GM21423 (cell line): ENCODE data around the gene NLGN4X.
"Not testable (repeated sequence)": the region's sequence is repeated elsewhere in the genome, so short reads cannot be mapped to it uniquely, and the experiment has no call there.

Source experiments
- ATAC-seq: cut with Tn5 transposase; IDR thresholded peaks from one replicate; pipeline ENCODE4 v1.9.1; 2021; ENCODE audit warnings: mild to moderate bottlenecking, moderate library complexity; ENCODE audit not compliant: unreplicated experiment

Gene NLGN4X

DNA sequence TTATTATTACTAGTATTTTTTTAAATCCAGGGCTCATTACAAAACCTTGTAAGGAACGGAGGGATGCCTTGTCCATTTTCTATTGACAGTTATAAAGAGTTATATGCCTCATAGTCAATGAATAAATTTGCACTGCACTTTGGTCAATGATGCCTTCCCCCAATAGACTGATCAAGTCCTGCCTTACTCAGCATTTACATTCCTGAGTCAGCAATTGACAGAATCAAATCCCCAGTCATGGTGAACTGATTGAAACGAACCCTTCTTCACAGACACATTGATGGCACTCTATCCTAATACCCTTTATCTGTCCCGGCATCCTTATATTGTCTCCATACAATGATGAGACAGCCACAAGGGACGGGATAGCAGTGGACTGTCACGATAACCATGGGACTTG lies 213.2 kb downstream of the NLGN4X start:
- no peak for ATAC-seq

DNA sequence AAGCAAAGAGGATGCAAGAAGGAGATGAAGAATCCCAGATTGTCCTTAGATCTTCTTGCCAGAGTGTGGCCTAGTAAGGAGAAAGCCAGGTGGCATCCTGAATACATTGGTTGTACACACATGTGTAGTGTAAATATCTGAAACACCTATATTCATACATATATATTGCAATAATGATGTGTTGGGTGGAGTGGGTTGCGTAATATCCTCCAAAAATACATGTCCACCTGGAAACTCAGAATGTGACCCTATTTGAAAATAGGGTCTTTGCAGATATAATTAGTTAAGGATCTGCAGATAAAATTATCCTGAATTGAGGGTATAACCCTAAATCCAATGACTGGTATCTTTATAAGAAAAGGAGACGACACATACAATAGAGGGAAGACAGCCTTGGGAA lies 216.3 kb downstream of the NLGN4X start:
- ATAC-seq, result no peak

DNA sequence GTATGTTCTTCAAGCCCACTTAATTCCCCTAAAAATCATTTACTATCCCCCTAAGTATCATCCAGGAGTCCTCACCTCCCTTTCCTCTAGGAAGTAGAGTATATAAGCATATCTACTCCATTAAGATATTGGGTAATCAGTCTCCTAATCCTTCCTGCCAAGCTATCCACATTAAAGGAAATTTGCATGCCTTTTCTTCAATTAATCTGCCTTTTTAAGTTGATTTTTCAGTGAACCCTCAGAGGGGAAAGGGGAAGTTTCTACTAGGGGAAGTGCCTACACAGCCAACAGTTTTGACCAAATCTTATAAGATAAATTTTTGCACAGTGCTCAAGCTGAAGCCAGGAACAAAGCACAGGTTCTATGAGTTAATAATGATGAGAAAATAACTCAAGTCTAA lies 222.8 kb downstream of the NLGN4X start:
- ATAC-seq, result no peak

DNA sequence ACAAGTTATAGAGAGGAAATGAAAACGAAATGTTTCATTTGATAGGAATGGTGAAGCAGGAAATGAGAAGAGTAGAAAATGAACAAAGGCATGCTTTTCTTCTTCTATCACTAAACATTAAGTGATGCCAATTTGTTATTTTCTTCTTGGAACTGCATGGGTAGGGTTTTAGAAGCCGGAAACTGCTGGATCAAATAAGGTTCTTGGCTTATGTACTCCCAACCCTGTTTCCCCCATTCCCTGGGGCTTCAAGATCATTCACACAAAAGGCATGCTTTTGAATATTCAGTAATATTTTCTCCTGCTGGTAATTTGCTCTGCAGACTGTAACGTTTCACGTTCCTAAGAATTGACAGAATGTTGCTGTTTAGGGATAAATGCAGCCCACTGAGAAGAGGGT lies 224.1 kb downstream of the NLGN4X start:
- ATAC-seq, result no peak

DNA sequence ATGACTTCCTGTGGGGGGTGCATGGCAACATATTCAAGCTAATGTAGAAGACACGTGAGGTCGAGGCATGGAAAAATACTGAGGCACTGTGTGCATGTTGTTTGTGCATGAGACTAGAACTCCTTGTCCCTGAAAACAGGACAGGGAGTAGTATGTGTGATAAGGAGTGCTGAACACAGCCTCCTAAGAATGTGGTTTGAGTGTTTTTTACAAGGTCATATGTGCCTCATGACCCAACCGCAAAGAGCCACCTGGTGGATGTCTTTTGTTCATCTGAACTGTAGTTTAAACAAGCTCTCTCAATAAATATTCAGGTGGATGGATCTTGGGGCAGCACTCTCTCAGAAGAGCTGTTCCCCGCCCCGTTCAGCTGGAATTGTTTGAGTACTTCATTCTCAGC lies 226.6 kb downstream of the NLGN4X start:
- ATAC-seq, result no peak

DNA sequence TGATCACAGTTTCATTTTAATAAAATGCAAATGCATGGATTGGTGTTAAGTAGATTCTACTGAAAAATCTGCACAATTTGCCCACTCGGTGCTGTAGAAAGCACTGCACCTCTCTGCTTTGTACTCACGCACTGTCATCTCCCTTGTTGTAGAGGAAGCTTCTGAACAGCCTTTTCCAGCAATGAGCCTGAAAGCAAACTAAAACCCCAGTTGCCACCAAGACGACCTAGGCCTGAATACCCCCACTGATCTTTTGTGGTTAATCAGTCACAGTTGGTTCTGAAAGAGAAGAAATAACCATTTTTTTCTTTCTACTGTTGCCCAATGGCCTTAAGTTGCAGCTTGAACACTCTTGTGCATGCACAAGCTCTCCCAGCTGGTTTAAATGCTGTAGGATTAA lies 229.8 kb downstream of the NLGN4X start:
- ATAC-seq, result no peak

DNA sequence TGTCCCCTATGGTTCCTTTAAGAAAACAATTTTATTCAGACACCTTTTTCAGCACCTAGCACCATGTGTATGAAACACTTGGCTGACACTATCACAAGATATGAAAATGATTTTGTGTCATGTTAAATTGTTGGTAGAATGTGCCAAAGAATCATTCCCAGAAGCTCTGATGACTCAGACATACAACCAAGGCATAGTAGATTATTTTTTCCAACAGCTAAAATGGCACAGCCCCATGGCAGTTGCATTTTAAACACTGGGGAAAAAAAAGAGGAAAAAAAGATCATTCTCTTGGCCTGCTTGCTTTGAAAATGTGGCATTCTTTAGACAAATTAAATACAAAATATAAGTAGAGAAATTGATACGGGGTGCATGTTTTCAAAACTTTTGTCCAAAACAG lies 230.2 kb downstream of the NLGN4X start:
- no peak for ATAC-seq

DNA sequence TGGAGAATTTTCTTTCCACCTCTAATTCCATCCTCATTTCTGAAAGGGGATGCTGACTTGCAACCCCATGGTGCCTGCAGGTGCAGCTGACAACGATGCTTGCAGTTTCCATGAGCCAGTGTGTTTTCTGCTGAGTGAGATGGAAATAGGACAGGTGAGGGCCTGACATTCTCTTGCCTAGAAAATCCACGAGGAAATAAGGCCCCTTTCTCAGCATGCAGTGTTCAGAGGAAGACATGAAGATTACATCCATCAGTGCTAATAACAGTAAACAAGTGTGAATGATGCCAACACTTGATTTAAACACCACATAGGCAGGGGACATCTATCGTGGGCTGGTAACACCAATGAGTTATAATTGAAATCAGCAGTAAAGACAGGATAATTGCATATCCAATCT lies 237.3 kb downstream of the NLGN4X start:
- no peak for ATAC-seq

DNA sequence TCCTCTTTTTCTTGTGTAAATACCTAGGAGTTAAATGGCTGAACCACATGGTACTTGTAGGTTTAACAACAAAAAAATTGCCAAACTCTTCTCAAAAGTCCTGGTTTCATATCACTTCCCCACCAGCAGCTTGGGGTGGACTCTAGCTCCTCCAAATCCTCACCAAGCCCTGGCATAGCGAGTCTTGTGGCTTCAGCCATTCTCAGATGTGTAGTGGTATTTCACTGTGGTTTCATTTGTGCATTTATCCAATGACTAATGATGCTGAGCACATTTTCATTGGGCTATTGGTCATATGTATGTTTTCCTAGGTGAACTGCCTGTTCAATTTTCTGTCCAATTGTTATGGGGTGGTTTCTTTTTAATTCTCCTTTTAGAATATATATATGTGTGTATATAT lies 249.3 kb downstream of the NLGN4X start:
- no peak for ATAC-seq

DNA sequence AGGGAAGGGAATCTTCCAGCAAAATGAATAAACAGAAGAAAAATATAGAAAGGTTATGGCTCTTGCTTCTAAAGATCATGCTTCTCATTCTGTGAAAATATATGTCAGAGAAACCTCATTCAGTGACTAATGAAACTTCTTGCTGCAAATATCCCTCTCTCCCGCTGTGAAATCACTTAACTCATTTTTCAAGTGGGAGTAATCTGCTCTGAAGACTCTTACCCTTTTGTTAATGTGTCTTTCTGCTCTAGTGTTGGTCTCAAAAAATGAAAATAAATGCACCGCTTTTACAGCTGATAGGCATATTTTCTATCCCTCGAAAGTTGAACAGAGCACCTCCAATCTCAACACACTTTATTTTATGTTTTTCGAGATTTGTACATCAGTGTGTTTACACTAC lies 252.3 kb downstream of the NLGN4X start:
- ATAC-seq, result no peak

DNA sequence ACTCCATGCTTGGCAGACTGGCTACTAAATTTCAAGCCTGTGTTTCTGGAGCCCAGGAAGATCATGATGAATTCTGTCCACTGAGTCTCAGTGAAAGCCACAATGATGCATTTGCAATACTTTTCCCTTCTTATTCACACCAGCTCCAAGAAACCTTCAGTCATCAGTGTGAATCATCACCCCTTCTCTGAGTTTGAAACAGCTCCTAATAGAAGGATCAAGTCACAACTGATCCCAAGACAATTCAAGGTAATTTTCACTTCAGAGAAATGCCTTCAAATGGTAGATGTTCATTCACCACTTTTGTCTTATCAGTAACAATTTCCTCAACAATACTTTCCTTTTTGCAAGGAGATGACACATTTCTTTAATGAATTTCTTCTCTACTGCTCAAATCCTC lies 257.4 kb downstream of the NLGN4X start:
- no peak for ATAC-seq

DNA sequence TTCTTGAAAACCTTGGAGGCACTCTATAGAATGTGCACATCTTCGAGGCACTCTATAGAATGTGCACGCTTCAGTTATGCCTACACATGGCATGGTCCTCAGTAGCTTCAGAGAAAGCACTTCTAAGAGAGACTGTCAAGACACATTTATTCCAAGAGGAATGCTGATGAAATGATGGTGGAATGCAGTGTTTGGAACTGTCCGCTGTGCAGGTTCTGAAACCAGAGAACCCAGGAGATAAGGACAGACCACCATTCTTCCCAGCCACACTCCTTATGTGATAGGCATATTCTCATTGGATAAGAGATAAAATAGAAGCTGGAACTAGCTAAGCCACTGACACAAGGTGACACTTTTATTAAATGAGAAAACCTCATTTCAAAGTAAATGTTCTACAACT lies 263.3 kb downstream of the NLGN4X start:
- ATAC-seq, result no peak

DNA sequence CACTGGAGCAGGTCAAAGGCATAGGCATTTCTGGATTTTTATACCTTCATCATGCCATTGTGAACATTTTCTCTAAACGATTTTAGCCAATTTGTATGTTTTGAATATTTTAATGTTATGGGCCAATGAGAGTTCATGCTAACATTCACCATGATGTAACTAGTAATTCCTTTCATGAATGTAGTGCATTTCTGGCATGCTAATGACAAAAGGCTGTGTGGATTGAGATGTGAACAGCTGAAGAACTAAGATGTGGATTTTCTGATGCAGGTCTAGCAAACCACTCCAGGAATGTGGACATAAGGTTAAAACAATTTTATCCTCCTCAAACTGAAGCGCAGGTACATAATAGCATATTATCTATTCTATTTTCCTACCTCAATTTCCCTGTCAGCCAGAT lies 269.4 kb downstream of the NLGN4X start:
- no peak for ATAC-seq

DNA sequence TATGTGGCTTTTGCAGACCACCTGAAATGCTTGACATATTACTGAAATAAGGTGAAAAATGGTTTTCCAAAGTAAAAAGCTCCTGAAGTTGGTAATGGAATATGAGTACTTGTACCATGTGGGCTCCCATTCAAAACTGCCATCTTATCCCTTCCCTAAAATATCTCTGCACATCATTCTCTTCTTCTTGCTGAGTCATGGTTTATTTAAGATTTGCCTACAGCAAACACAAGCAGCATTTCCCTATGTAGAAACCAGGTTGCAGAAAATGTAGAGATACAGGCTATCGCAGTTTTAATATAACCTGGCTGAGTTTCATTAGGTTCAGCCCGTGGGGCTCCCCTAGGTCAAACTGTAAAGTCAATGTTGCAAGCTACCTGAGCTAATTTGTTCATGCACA lies 270.1 kb downstream of the NLGN4X start:
- no peak for ATAC-seq

DNA sequence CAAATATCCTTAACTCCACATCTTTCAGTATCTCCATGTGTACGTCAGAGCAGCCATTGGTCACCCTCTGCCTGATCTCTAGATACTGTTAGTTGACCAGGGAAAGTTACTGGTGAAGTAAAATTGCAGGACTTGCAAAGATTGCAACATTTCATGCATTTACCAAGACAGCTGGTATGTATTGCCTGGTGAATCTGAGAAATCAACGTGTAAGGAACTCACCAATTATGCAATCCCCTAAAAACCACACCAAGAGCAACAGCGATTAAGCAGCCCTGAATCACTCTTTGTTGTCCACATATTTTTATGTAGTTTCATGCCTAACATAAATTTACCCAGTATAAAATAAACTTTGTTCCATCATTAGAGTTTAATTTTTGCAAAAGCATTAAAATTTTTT lies 271.2 kb downstream of the NLGN4X start:
- ATAC-seq, result no peak

DNA sequence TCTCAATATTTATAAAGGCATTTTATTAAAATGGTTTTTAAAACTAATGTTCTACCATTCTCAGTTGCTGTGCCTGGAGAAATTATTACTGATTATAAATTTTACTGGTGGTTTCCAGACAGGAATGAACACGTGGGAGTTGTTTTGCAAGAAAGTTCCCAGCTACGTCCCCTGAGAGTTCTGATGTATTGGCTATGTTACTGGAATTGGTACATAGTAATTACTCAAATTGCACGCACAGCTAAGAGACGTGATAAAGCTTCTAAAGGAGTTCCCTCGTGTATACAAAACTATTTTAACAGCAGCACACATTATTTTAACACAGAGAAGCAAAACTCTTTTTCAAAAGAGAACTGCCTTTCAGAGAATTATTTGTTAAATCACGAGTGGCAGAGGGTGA lies 292.2 kb downstream of the NLGN4X start:
- ATAC-seq, result no peak

DNA sequence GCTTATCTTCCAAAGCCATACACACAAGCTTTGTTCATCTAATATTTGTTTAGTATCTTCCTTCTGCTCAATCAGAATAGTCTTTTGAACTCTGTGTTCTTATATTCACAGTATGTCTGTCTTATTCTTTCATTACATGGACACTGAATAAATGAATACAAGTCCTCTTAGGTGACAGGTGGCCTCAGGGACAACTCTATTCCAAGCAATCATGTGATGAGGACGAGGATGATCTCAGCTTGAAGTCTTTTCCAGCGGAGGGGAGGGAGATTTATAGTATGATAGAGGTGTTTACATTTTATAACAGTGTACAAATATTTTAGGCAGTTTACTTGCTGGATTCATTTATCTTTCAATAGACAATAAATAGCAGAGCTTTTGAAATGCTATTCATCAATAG lies 300.4 kb downstream of the NLGN4X start:
- ATAC-seq, result no peak

DNA sequence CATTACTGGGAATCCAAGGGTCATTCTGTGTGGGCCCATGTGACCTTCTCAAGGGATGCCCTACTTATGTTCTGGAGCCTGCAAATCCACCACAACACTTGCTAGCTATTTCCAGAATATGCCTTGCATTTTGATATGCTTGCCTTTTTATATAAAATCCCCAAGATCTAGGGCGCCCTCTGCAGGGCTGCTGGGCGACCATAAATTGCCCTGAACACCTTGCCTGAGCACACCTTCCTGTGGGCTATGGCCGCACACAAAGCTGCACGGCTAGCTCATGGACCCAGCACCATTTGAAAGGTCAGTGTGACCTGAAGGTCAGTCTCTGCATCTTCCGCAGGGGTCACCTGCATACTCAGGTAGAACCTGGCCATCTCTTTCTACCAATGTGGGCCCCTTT lies 311.7 kb downstream of the NLGN4X start:
- no peak for ATAC-seq

DNA sequence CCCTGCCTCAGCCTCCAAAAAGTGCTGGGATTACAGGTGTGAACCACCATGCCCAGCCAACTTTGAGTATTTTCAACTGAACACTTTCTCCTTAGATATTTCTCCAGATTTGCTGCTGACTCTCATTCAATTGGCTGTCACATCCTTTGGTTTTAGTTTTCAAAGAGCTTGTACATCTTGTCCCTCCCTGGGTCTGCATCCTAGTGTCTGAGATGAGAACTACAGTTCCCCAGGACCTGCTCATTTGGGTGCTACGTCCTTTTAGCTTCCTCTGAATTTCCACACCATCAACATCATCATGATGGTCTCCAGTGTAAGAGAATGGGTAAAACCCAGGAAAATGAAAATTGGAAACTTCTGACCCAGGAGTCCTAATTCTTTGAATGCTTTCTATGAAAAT lies 312.9 kb downstream of the NLGN4X start:
- ATAC-seq, result no peak

DNA sequence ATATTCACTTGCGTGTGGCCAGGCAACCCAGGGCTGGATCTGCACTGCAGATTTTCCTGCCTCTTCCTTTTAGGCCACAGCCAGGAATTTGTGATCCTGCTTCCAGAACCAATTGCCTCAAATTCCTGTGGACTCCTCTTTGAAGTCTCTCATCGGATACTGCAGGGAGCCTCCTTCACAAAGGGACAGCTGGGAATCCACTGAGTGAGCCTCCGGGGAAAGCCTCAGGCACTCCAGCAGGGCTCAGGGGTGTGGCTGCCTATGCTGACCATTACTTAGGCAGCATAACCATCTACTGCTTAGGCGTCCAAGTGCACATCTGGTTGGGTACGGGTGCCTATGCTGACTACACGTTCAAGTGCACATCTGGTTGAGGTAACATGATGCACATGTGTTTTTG lies 321.5 kb downstream of the NLGN4X start:
- ATAC-seq, result no peak

DNA sequence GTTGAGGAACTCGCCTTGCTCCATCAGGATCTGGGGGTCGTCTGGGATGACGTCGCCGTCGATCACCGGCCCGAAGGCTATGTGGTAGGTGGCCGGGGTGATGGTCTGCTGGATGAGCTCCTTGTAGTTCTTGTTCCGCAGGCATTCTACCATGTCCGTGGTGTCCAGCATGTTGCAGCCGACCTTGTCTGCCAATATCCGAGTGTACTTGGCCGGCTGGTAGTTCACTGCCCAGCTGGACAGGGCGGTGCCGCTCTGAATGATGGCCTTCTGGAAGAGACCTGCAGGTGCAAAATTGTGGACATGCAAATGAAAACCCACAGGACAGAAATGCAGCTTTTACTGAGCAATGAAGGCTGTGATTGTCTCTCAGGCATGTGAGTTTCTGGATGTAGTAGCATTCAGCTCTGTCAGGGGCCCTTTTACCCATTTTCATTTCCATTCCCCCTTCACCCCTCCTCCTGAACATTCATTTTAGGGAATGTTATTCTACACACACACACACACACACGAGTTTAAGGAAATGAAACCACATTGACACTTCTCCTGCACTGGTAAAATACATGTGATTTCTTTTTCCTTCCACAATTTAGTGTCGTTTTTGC lies 325.0 kb downstream of the NLGN4X start:
- not testable (repeated sequence) for ATAC-seq

DNA sequence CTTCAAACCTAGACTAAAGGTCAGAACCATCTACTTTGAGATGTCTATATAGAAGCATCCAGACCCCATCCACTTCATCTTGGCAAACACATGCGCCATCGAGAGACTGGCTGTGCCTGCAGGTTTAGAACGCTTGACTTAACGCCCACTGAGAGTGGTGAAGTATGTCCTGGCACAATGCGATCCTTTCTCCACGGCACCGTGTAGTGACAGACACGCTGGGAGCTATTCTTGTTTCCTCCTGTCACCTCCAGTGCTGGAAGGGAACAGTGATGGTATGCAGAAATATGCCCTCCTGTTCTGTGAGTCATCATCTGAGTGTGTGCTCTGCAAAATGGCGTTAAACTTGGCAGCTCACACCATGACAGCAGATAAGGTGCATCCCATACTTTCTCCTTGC lies 330.2 kb downstream of the NLGN4X start:
- ATAC-seq, result no peak

DNA sequence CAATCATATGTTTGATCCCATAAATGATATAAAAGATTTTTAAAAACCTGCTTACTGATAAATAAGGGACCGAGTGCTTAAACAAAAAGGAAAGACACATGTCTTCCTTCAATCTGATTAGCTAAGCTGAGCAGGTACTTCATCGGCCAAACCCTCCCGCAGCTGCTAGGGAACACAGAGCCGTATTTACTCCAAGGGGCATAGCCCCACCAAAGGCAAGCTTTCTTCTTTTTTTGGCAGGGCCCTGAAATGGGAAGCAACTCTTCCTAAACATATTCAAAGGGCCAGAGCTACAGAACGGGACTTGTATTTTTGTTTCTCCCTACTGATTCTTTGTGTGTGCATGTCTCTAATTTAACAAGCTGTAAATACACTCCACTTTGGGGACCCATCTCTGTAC lies 337.3 kb downstream of the NLGN4X start:
- no peak for ATAC-seq
